ENCODE measurements around the gene WFIKKN2.

Gene WFIKKN2

DNA sequence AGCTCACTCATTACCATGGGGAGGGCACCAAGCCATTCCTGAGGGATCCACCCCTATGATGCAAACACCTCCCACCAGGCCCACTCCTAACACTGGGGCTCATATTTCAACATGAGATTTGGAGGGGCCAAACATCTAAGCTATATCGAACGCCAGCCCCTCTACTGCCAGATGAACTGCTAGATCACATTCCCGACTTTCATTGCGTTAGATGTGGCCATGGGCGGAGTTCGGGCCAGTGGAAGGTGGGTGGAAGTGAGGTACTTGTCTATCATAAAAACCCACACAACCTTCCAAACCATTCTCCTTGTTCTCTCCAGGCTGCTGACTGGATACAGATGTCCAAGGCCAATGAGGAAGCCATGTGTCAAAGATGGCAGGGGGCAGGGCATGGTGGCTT is 41.0 kb upstream of the WFIKKN2 start:
- TF ChIP-seq CTCF (IDR thresholded peaks at IDR 0.05; ENCODE audit: low read depth, low read length): no peak
- no peak overlapping the region for H3K4me3 ChIP-seq (ENCODE audit: low read depth, low read length)

DNA sequence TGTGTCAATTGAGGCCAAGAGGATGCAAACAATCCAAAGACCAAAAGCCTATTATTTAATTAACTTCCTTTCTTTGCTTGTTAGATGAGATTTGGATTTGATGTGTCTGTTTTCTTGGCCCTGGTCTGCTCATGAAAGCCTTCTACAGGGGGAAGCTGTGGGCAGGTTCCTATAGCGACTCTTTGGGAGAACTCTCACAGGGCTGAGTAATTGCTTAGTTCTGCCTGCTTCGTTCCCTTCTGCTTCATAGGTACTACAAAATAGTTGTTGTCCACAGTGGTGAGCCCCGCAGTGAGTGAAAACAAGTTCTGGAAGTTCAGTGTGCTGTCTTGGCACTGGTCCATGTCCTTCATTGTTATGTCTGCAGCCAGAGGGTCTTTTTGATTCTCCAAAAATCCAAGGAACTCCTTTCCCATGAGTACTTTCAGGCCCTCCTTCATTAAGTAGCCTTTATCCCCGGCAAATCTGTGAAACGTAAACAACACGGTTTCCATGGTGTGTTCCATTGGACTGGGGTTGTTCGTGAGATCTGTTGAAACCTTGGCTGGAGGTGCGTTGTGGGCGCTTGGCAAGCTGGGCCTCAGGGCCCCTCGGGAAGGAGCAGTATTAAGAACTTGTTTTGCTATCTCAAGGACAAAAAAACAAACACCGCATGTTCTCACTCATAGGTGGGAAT is 38.1 kb upstream of the WFIKKN2 start:
- no peak overlapping the region for H3K4me3 ChIP-seq (ENCODE audit: low read depth, low read length)
- no peak for TF ChIP-seq CTCF (IDR thresholded peaks at IDR 0.05; ENCODE audit: low read depth, low read length)

DNA sequence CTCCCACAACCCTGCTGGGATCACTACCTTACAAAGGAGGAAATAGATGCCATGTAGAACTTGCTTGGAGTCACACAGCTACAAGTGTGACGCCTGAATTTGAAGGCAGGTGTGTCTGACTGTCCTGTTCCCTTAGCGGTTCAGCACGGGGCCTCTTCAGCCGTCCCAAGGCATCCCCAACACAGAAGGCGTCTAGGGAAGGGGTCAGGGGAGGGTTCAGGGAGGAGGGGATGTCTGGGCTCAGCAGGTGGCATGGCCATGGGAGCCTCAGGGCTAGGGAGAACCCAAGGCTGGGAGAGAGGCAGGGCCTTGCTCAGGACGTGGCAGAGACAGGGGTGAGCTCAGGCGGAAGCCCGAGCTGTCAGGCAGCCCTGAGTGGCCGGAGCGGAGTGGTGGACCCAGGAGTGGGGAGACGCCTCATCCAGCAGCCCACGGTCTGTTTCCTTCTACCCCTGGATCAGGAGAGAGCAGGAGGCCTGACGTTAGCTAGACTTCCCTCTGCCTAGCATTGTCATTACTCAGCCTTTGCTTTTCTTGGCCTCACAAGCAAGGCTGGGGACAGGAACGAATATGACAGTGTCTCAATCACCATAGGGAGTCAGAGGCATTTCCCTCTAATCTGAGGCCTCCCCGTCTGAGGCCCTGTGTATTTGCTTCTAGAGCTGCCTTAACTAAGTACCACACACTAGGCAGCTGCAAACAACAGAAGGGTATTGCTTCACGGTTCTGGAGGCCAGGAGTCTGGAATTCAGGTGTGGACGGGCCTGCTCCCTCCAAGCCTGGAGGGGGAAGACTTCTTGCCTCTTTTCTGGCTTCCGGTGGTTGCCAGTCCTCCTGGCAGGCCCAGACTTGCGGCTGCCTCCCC is 36.7 kb upstream of the WFIKKN2 start:
- TF ChIP-seq CTCF (IDR thresholded peaks at IDR 0.05; ENCODE audit: low read depth, low read length): no peak

DNA sequence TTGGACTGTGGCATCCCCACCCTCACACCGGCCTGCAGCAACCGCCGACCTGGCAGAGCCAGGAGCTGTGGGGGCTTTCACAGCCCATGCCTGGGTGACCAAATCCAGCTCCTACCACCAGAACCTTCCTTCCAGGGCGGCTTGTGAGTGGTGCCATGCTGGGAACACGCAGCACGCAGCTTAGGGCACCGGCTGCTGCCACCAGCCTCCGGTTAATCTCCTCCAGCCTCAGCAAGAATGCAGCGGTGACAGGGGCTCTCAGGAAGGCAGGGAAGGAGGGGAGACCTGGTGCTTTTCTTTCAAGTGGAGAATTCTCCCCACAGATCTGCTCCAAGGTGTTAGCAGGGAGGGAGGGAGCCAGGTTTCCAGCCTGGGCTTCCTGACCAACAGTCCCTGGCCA is 35.8 kb upstream of the WFIKKN2 start:
- TF ChIP-seq CTCF (IDR thresholded peaks at IDR 0.05; ENCODE audit: low read depth, low read length): no peak
- H3K4me3 ChIP-seq (ENCODE audit: low read depth, low read length): no peak overlapping the region

More for the DNA sequence above, 36.7 kb upstream of the WFIKKN2 start:
- no peak overlapping the region for H3K4me3 ChIP-seq (ENCODE audit: low read depth, low read length)

GRCh38 chr17:50800196-50800700 is 35.1 kb upstream of the WFIKKN2 start:
- TF ChIP-seq CTCF (IDR thresholded peaks at IDR 0.05; ENCODE audit: low read depth, low read length): no peak
- H3K4me3 ChIP-seq (ENCODE audit: low read depth, low read length): no peak overlapping the region

- H3K4me3 ChIP-seq (ENCODE audit: low read depth, low read length): no peak overlapping the region
- no peak for TF ChIP-seq CTCF (IDR thresholded peaks at IDR 0.05; ENCODE audit: low read depth, low read length)
These were observed 32.5 kb upstream of the WFIKKN2 start for GRCh38 chr17:50802609-50803571.
